OCI-LY3 (cell line): Measurements from ENCODE around the gene IL36A.

Experiments used
- H2AFZ ChIP-seq: fragments of 200-600, 300-600 bp; shearing (Covaris generic); 2 replicates; pipeline ENCODE4 v1.6.0; 2014; ENCODE audit warnings: antibody characterized with exemption, low read depth, low read length
- H3K27ac ChIP-seq: fragments of 200-600, 300-600 bp; sonication (generic); 2 replicates; pipeline ENCODE4 v1.5.1; 2014; ENCODE audit warnings: mild to moderate bottlenecking, low read length, moderate library complexity, mixed read lengths
- H3K27me3 ChIP-seq: fragments of 200-600, 300-600 bp; sonication (generic); 2 replicates; pipeline ENCODE4 v1.6.1; 2014; ENCODE audit warnings: low read depth, low read length, mixed read lengths
- H3K36me3 ChIP-seq: fragments of 200-600, 300-600 bp; sonication (generic); replicated peaks from 2 replicates; pipeline ENCODE3; 2014; ENCODE audit warnings: low read depth, low read length, mixed read lengths
- H3K4me1 ChIP-seq: fragments of 300-600, 200-600 bp; sonication (generic); 2 replicates; pipeline ENCODE4 v1.6.1; 2014; ENCODE audit warnings: low read length, mixed read lengths
- H3K4me2 ChIP-seq: fragments of 200-600, 300-600 bp; sonication (generic); 2 replicates; pipeline ENCODE4 v1.6.1; 2014; ENCODE audit warnings: low read length, mixed read lengths
- H3K4me3 ChIP-seq: fragments of 300-600, 200-600 bp; sonication (generic); 2 replicates; pipeline ENCODE4 v1.5.1; 2014; ENCODE audit warnings: antibody characterized with exemption, mild to moderate bottlenecking, low read length, moderate library complexity
- H3K79me2 ChIP-seq: fragments of 300-600, 200-600 bp; shearing (Covaris generic); 2 replicates; pipeline ENCODE4 v1.6.1; 2014; ENCODE audit warnings: mild to moderate bottlenecking, low read length, mixed read lengths
- H3K9ac ChIP-seq: fragments of 300-600, 200-600 bp; shearing (Covaris generic); 2 replicates; pipeline ENCODE4 v1.6.0; 2014; ENCODE audit warnings: mild to moderate bottlenecking, low read length, moderate library complexity
- H3K9me3 ChIP-seq: fragments of 200-600, 300-600 bp; shearing (Covaris generic); 2 replicates; pipeline ENCODE4 v1.6.1; 2014; ENCODE audit warnings: low read length, mixed read lengths; ENCODE audit not compliant: insufficient read depth
- H4K20me1 ChIP-seq: fragments of 200-600, 300-600 bp; sonication (generic); 2 replicates; pipeline ENCODE4 v1.6.1; 2016; ENCODE audit warnings: low read length, mixed read lengths; ENCODE audit not compliant: insufficient read depth
- CTCF ChIP-seq: fragments of 200-600, 300-600 bp; sonication (generic); IDR thresholded peaks from 2 replicates; pipeline ENCODE4 v1.5.1; 2014; ENCODE audit warnings: antibody characterized with exemption, low read length, low read depth
- EZH2phosphoT487 ChIP-seq: fragments of 200-600 bp; shearing (Covaris generic); IDR thresholded peaks from 2 replicates; pipeline ENCODE4 v1.6.1; 2018; ENCODE audit warnings: antibody characterized with exemption, mixed run types, low read depth

The IL36A gene

DNA sequence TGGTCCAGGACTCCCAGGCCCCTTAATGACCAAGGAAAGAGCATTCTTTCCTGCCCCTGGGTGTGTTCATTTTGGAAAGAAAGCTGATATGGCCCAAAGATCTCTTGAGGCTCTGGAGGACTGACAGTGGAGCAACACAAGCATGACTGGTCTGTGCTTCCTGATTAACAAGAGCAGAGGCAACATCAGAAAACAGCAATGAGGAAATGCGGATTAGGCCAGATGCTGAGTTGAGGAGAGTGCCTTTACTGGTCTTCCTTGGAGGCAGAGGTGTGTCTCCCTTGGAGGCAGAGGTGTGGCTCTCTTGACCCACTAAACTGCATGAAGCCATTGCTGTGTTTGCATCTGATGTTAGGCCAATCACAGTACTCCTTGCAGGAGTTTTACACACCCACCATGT is 27.5 kb downstream of the IL36A start:
- TF ChIP-seq EZH2phosphoT487 (no peak), CTCF (no peak)

DNA sequence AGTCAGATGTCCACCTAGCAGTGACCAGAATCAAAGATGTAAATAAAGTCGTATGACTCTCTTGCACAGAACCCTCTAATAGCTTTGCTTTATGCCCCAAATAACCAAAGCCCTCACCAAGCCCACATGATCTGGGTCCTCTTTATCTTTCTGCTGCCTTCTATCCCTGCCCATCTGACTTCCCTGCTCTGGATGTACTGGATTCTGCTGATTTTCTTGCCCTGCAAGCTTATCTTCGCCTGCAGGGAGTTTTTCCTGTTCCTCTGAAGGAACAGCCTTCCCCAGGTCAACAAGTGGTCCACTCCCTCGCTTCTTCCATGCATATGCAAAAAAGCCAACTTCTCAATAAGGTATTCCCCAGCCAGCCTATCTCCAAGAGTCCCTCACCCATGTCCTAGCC is 28.8 kb downstream of the IL36A start:
- Histone ChIP-seq H3K4me2 (no peak overlapping the region), H3K79me2 (no peaks in the 10 kb centered on the region), H3K27ac (no peak overlapping the region), H3K4me3 (no peak overlapping the region), H3K36me3 (no peaks in the 10 kb centered on the region), H4K20me1 (no peaks in the 10 kb centered on the region), H3K4me1 (peaks cover 11% of the 10 kb centered on the region), H2AFZ (no peak overlapping the region), H3K27me3 (peaks cover 33% of the 10 kb centered on the region), H3K9ac (no peak overlapping the region), H3K9me3 (no peaks in the 10 kb centered on the region)
- TF ChIP-seq EZH2phosphoT487 (no peak), CTCF (no peak)

More for the DNA sequence above, 27.5 kb downstream of the IL36A start:
- Histone ChIP-seq H3K9me3 (no peaks in the 10 kb centered on the region), H3K36me3 (no peaks in the 10 kb centered on the region), H3K27ac (no peak overlapping the region), H3K9ac (no peak overlapping the region), H4K20me1 (no peaks in the 10 kb centered on the region), H2AFZ (no peak overlapping the region), H3K27me3 (peaks cover 45% of the 10 kb centered on the region), H3K4me2 (no peak overlapping the region), H3K79me2 (no peaks in the 10 kb centered on the region), H3K4me1 (peaks cover 2% of the 10 kb centered on the region), H3K4me3 (no peak overlapping the region)

- no peak overlapping the region for H3K4me3 ChIP-seq
- H3K36me3 ChIP-seq = no peaks in the 10 kb centered on the region
- no peaks in the 10 kb centered on the region for H4K20me1 ChIP-seq
- TF ChIP-seq EZH2phosphoT487 (no peak), CTCF (no peak)
- no peaks in the 10 kb centered on the region for H3K9me3 ChIP-seq
- H3K4me1 ChIP-seq = peaks cover 11% of the 10 kb centered on the region
- no peak overlapping the region for H2AFZ ChIP-seq
- H3K27ac ChIP-seq = no peak overlapping the region
- H3K79me2 ChIP-seq = no peaks in the 10 kb centered on the region
- peaks cover 7% of the 10 kb centered on the region for H3K27me3 ChIP-seq
- H3K4me2 ChIP-seq = no peak overlapping the region
- no peak overlapping the region for H3K9ac ChIP-seq
Observed at GRCh38 chr2:113036763-113037162, 31.5 kb downstream of the IL36A start.

DNA sequence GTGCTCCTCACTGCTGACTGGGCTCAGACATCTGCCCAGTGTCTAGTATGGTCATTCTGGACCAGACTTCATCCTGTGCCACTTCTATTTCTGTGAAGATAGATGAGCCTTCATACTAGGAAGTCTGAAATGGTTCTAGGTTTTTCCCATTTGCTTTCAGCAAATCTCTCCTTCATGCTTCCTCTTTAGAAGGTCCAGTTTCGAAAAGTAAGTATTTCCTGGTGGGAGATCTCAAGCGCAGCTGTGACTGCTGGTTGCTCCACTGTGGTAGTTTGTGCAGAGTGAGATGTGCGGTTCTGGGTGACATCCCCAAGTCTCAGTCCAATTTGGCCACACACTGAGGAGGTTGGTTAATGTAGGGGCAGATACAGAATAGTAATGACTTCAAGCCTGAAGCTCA is 33.0 kb downstream of the IL36A start:
- peaks cover 8% of the 10 kb centered on the region for H3K27me3 ChIP-seq
- no peak for TF ChIP-seq EZH2phosphoT487
- no peaks in the 10 kb centered on the region for H3K36me3 ChIP-seq
- no peak overlapping the region for H2AFZ ChIP-seq
- no peaks in the 10 kb centered on the region for H4K20me1 ChIP-seq
- no peak overlapping the region for H3K9ac ChIP-seq
- H3K27ac ChIP-seq = no peak overlapping the region
- no peak overlapping the region for H3K4me2 ChIP-seq
- peaks cover 11% of the 10 kb centered on the region for H3K4me1 ChIP-seq
- no peak overlapping the region for H3K4me3 ChIP-seq
- no peaks in the 10 kb centered on the region for H3K9me3 ChIP-seq
- no peaks in the 10 kb centered on the region for H3K79me2 ChIP-seq

GRCh38 chr2:113039158-113039557 is 33.9 kb downstream of the IL36A start:
- TF ChIP-seq EZH2phosphoT487 = no peak

More at GRCh38 chr2:113039158-113039557, 33.9 kb downstream of the IL36A start:
- Histone ChIP-seq H4K20me1 (no peaks in the 10 kb centered on the region), H3K9me3 (no peaks in the 10 kb centered on the region), H2AFZ (no peak overlapping the region), H3K4me2 (no peak overlapping the region), H3K4me3 (no peak overlapping the region), H3K4me1 (peaks cover 11% of the 10 kb centered on the region), H3K9ac (no peak overlapping the region), H3K27ac (no peak overlapping the region), H3K79me2 (no peaks in the 10 kb centered on the region), H3K36me3 (no peaks in the 10 kb centered on the region), H3K27me3 (peaks cover 4% of the 10 kb centered on the region)
